Gastrocnemius medialis (tissue), 4 donors: ENCODE data around the gene ZFHX3.

Source experiments
- CTCF ChIP-seq, 5 experiments: fragments of 450-650 bp in 3 of 5; fragments of 200-600 bp in 2 of 5; sonication (generic) in 2 of 5; IDR thresholded peaks in 4 of 5; conservative IDR thresholded peaks in 1 of 5; 1 replicate in 4 of 5; 2 replicates in 1 of 5; pipeline ENCODE4 v1.5.1; 2016 to 2019; ENCODE audit warnings: antibody characterized with exemption in 5 of 5, mild to moderate bottlenecking in 3 of 5, moderate library complexity in 3 of 5
- POLR2A ChIP-seq, 2 donors: fragments of 450-650 bp; IDR thresholded peaks; one replicate each; pipeline ENCODE4 v1.6.1; 2017; ENCODE audit warnings: antibody characterized with exemption in 2 of 2, mild to moderate bottlenecking in 2 of 2, moderate library complexity in 2 of 2

- TF ChIP-seq POLR2A (IDR thresholded peaks at IDR 0.05): no peak
- no peak for TF ChIP-seq CTCF (IDR thresholded peaks at IDR 0.05 in 4 of 5, conservative IDR thresholded peaks at IDR 0.05 in 1 of 5)
Observed at GRCh38 chr16:72887537-72887936, 160.4 kb downstream of the ZFHX3 start.
